Measurements from ENCODE around the gene TSPAN15. TPM values are rescaled to one million over a fixed set of nuclear protein-coding genes. Genes with fewer than 3 reads are reported as not detected.

Gene TSPAN15
- total RNA-seq, 1 donor from 2014 or later: 103 TPM

- no peak for ATAC-seq
- intact Hi-C loops (cut with DNase I): no loop called here
- DNase-seq (ENCODE audit: low spot score): peak; percentile 57
These were observed 41.6 kb downstream of the TSPAN15 start for GRCh38 chr10:69492746-69493462.

- DNase-seq (ENCODE audit: low spot score) (peak; percentile 88), ATAC-seq (peak; percentile 83)
- intact Hi-C loops (cut with DNase I): no loop called here
These were observed 43.6 kb downstream of the TSPAN15 start for GRCh38 chr10:69494626-69495558.

- no peak for ATAC-seq
- intact Hi-C loops (cut with DNase I): no loop called here
- DNase-seq (ENCODE audit: low spot score): peak; percentile 39
These were observed 44.4 kb downstream of the TSPAN15 start for GRCh38 chr10:69495666-69496065.

GRCh38 chr10:69496352-69497230 lies 45.3 kb downstream of the TSPAN15 start:
- DNase-seq (ENCODE audit: low spot score) (peak; percentile 46), ATAC-seq (no peak)
- intact Hi-C loops (cut with DNase I): no loop called here

- ATAC-seq (no peak), DNase-seq (ENCODE audit: low spot score) (peak; percentile 47)
- intact Hi-C loops (cut with DNase I): no loop called here
These were observed 45.9 kb downstream of the TSPAN15 start for GRCh38 chr10:69497231-69497561.

GRCh38 chr10:69497611-69498390 lies 46.5 kb downstream of the TSPAN15 start:
- no peak for ATAC-seq
- intact Hi-C loops (cut with DNase I): no loop called here

GRCh38 chr10:69498711-69499471 lies 47.6 kb downstream of the TSPAN15 start:
- peak; percentile 50 for DNase-seq (ENCODE audit: low spot score)
- ATAC-seq: no peak

More at GRCh38 chr10:69497611-69498390, 46.5 kb downstream of the TSPAN15 start:
- DNase-seq (ENCODE audit: low spot score): peak; percentile 52

GRCh38 chr10:69499726-69500689 lies 48.7 kb downstream of the TSPAN15 start:
- DNase-seq (ENCODE audit: low spot score): peak; percentile 49
- ATAC-seq: no peak
- intact Hi-C loops (cut with DNase I): no loop called here

More at GRCh38 chr10:69498711-69499471, 47.6 kb downstream of the TSPAN15 start:
- intact Hi-C loops (cut with DNase I): no loop called here

GRCh38 chr10:69500864-69501468 lies 49.7 kb downstream of the TSPAN15 start:
- ATAC-seq (no peak), DNase-seq (ENCODE audit: low spot score) (no peak)
- intact Hi-C loops (cut with DNase I): no loop called here

- no peak for DNase-seq (ENCODE audit: low spot score)
- no peak for ATAC-seq
- intact Hi-C loops (cut with DNase I): no loop called here
These were observed 50.4 kb downstream of the TSPAN15 start for GRCh38 chr10:69501657-69502056.

- DNase-seq (ENCODE audit: low spot score): no peak
- no peak for ATAC-seq
- intact Hi-C loops (cut with DNase I): no loop called here
These were observed 51.3 kb downstream of the TSPAN15 start for GRCh38 chr10:69502589-69502988.

GRCh38 chr10:69503001-69503895 lies 52.0 kb downstream of the TSPAN15 start:
- intact Hi-C loops (cut with DNase I): no loop called here
- ATAC-seq (no peak), DNase-seq (ENCODE audit: low spot score) (no peak)

- no peak for DNase-seq (ENCODE audit: low spot score)
- intact Hi-C loops (cut with DNase I): no loop called here
These were observed 52.6 kb downstream of the TSPAN15 start for GRCh38 chr10:69503896-69504265.

GRCh38 chr10:69504576-69505250 lies 53.4 kb downstream of the TSPAN15 start:
- intact Hi-C loops (cut with DNase I): loop anchor here (5.0 kb wide), 1 partner anchor 77 kb away; no protein-coding TSS in a partner anchor
- DNase-seq (ENCODE audit: low spot score): no peak

More at GRCh38 chr10:69503896-69504265, 52.6 kb downstream of the TSPAN15 start:
- ATAC-seq: no peak

More at GRCh38 chr10:69504576-69505250, 53.4 kb downstream of the TSPAN15 start:
- ATAC-seq: no peak
